GM03348 (cell line): ENCODE measurements around the gene PRKCI.

Experiments used
- DNase-seq: peaks from one replicate; pipeline ENCODE4 v3.0.0; 2012; ENCODE audit warnings: low spot score

PRKCI gene

GRCh38 chr3:170346481-170347392 is 124.5 kb downstream of the PRKCI start:
- DNase-seq, result peak; percentile 47

- no peak for DNase-seq
Observed at GRCh38 chr3:170350515-170351413, 128.5 kb downstream of the PRKCI start.

GRCh38 chr3:170352936-170353335 is 130.7 kb downstream of the PRKCI start:
- DNase-seq, result no peak

- no peak for DNase-seq
Observed at GRCh38 chr3:170353485-170353884, 131.3 kb downstream of the PRKCI start.

- no peak for DNase-seq
Observed at GRCh38 chr3:170354760-170355159, 132.5 kb downstream of the PRKCI start.
